Upper lobe of right lung (tissue), 1 donor: ENCODE measurements around the gene DLGAP5. TPM values are rescaled to one million over a fixed set of nuclear protein-coding genes. Genes with fewer than 3 reads are reported as not detected.
A peak's percentile ranks its signal among the peaks of the same experiment; 100 is the strongest.

Source experiments
- ATAC-seq: fragments of 200-7000 bp; cut with Tn5 transposase; one replicate; pipeline ENCODE4 v1.9.1; 2020; ENCODE audit warnings: mild to moderate bottlenecking, moderate library complexity
- DNase-seq: peaks from one replicate; pipeline ENCODE4 v3.0.0-alpha.2; 2020
- H3K27ac ChIP-seq: fragments of 200-600 bp; one replicate; pipeline ENCODE4 v1.8.0; 2022
- H3K27me3 ChIP-seq: fragments of 200-600 bp; one replicate; pipeline ENCODE4 v1.8.0; 2022; ENCODE audit warnings: mild to moderate bottlenecking
- H3K36me3 ChIP-seq: fragments of 200-600 bp; one replicate; pipeline ENCODE4 v1.8.0; 2022
- H3K4me1 ChIP-seq: fragments of 200-600 bp; one replicate; pipeline ENCODE4 v1.8.0; 2022
- H3K4me3 ChIP-seq: fragments of 200-600 bp; one replicate; pipeline ENCODE4 v1.8.0; 2022; ENCODE audit warnings: mild to moderate bottlenecking
- H3K9me3 ChIP-seq: fragments of 200-600 bp; one replicate; pipeline ENCODE4 v1.8.0; 2022
- intact Hi-C: fragments of 100-400 bp; cut with DNase I; formaldehyde crosslinking; loops from one replicate; pipeline ENCODE4 v1.11.0; 2022
- total RNA-seq: library from RNA; stranded (reverse); fragmentation: NEBNext Ultra II Directional; extraction: Animal tissue kit (Norgen Biotek cat#: 25700); gene quantifications from one replicate; pipeline ENCODE4 v1.2.1, GENCODE V29; 2021
- TF ChIP-seq, protein P1 (sequence below): fragments of 200-600 bp; IDR thresholded peaks from one replicate; pipeline ENCODE4 v1.8.0; 2022; ENCODE audit warnings: antibody characterized with exemption
- donor health status: DM: no; HTN: yes; CAD: no; lungs with severe emphysema.

DLGAP5 gene
- total RNA-seq, 1 donor from 2014 or later: 0.52 TPM

- Histone ChIP-seq H3K4me1 (peaks cover 33% of the 10 kb centered on the region), H3K36me3 (no peaks in the 10 kb centered on the region), H3K9me3 (no peaks in the 10 kb centered on the region), H3K4me3 (no peak overlapping the region), H3K27me3 (no peaks in the 10 kb centered on the region), H3K27ac (no peak overlapping the region)
- no peak for ATAC-seq
- DNase-seq: no peak
- intact Hi-C loops: no loop called here
- TF ChIP-seq, protein P1, sequence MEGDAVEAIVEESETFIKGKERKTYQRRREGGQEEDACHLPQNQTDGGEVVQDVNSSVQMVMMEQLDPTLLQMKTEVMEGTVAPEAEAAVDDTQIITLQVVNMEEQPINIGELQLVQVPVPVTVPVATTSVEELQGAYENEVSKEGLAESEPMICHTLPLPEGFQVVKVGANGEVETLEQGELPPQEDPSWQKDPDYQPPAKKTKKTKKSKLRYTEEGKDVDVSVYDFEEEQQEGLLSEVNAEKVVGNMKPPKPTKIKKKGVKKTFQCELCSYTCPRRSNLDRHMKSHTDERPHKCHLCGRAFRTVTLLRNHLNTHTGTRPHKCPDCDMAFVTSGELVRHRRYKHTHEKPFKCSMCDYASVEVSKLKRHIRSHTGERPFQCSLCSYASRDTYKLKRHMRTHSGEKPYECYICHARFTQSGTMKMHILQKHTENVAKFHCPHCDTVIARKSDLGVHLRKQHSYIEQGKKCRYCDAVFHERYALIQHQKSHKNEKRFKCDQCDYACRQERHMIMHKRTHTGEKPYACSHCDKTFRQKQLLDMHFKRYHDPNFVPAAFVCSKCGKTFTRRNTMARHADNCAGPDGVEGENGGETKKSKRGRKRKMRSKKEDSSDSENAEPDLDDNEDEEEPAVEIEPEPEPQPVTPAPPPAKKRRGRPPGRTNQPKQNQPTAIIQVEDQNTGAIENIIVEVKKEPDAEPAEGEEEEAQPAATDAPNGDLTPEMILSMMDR: no peak
Observed at GRCh38 chr14:55115460-55115859, 75.9 kb downstream of the DLGAP5 start.

DNA sequence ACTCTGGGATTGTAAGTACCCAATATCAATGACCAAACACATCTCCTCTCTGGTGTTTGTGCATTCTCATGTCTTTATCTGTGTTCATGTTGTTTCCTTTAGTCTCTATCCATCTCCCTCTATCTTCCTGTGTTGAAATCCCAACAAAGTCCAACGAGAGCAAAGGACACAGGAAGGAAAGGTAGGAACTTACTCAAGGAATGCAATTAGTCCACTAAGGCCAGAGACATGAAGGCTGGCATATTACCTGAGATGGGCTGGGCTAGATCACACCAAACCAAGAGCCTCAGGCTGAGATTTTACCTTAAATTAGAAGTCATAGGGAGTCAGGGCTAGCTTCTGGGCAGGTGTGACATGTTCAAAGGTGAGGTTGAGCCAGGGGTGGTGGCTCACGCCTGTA, 76.7 kb downstream of the DLGAP5 start:
- no peak for ATAC-seq
- no peak overlapping the region for H3K27ac ChIP-seq
- TF ChIP-seq, protein P1: no peak
- DNase-seq: no peak
- H3K4me1 ChIP-seq: peaks cover 29% of the 10 kb centered on the region
- no peaks in the 10 kb centered on the region for H3K9me3 ChIP-seq
- intact Hi-C loops: no loop called here
- H3K4me3 ChIP-seq: no peak overlapping the region
- H3K27me3 ChIP-seq: no peaks in the 10 kb centered on the region
- no peaks in the 10 kb centered on the region for H3K36me3 ChIP-seq

DNA sequence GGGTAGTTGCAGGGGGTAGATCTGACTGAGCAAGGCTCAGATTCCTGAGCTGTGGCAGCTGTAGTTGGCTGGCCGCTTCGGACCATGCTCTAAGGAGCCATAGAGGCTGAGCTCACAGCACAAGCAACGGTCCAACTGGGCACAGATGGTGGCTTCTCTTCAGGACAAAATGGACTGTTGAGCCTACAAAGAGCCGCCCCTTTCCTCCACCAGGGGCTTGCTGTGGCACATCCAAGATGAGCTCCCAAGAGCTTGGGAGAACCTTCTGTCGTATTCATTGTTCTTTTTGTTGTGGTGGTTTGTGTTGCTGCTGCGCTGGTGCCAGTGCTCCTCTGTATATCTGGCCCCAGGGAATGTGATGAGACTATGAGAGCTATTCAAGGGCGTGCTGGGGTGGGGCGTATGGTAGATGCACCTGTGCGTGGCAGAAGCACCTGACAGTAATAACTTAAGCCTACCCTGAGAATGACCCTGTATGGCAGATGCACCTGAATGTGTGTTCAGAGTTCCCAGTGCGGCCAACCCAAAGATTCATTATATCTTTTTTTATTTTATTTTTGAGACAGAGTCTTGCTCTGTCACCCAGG, 80.2 kb downstream of the DLGAP5 start:
- no peaks in the 10 kb centered on the region for H3K36me3 ChIP-seq
- no peak for ATAC-seq
- no peaks in the 10 kb centered on the region for H3K9me3 ChIP-seq
- DNase-seq: no peak
- TF ChIP-seq, protein P1: no peak
- H3K4me1 ChIP-seq: peaks cover 35% of the 10 kb centered on the region
- no peaks in the 10 kb centered on the region for H3K27me3 ChIP-seq
- intact Hi-C loops: no loop called here
- no peak overlapping the region for H3K27ac ChIP-seq
- no peak overlapping the region for H3K4me3 ChIP-seq

GRCh38 chr14:55109836-55110235, 81.5 kb downstream of the DLGAP5 start:
- peaks cover 39% of the 10 kb centered on the region for H3K4me1 ChIP-seq
- H3K36me3 ChIP-seq: no peaks in the 10 kb centered on the region
- ATAC-seq (no peak), DNase-seq (no peak)
- TF ChIP-seq, protein P1: no peak
- H3K9me3 ChIP-seq: no peaks in the 10 kb centered on the region
- H3K27me3 ChIP-seq: no peaks in the 10 kb centered on the region
- intact Hi-C loops: no loop called here
- H3K27ac ChIP-seq: no peak overlapping the region
- H3K4me3 ChIP-seq: no peak overlapping the region

- Histone ChIP-seq H3K4me1 (peaks cover 58% of the 10 kb centered on the region), H3K36me3 (no peaks in the 10 kb centered on the region), H3K27ac (peak overlapping the region; percentile 96), H3K4me3 (no peak overlapping the region), H3K27me3 (no peaks in the 10 kb centered on the region), H3K9me3 (no peaks in the 10 kb centered on the region)
- TF ChIP-seq, protein P1: no peak
- intact Hi-C loops: no loop called here
- peak; percentile 95 for DNase-seq
- ATAC-seq: peak; percentile 89
Observed at GRCh38 chr14:55107766-55108554, 83.4 kb downstream of the DLGAP5 start.
